Stimulated activated naive B cell treated with anti-CD40 and anti-IgM and Interleukin-4, amounts not matched to agents 10 μg/mL and 1 μg/mL and 100 μg/mL, for 72 hours (primary cell): ENCODE measurements around the gene EVI2B.
"Not testable (repeated sequence)": the region's sequence is repeated elsewhere in the genome, so short reads cannot be mapped to it uniquely, and the experiment has no call there.

Experiments used
- ATAC-seq, 2 donors: fragments of 150-1000 bp; cut with Tn5 transposase; replicated peaks; 2 replicates each; pipeline ENCODE4 v1.10.0; 2021; ENCODE audit warnings: moderate library complexity in 1 of 2
- DNase-seq: peaks from one replicate; pipeline ENCODE4 v3.0.0; 2021
- H3K27ac Mint-ChIP-seq: one replicate; pipeline ENCODE4 v1.8.0; 2022; ENCODE audit warnings: mild to moderate bottlenecking, mixed read lengths
- H3K27me3 Mint-ChIP-seq, 2 donors: one replicate each; pipeline ENCODE4 v1.8.0; 2022; ENCODE audit warnings: mixed read lengths in 2 of 2
- H3K36me3 Mint-ChIP-seq, 2 donors: one replicate each; pipeline ENCODE4 v1.8.0; 2022; ENCODE audit warnings: mixed read lengths in 2 of 2, mild to moderate bottlenecking in 1 of 2
- H3K4me1 Mint-ChIP-seq, 2 donors: one replicate each; pipeline ENCODE4 v1.8.0; 2022; ENCODE audit warnings: mixed read lengths in 2 of 2, mild to moderate bottlenecking in 1 of 2
- H3K4me3 Mint-ChIP-seq, 2 donors: one replicate each; pipeline ENCODE4 v1.8.0; 2022; ENCODE audit warnings: mild to moderate bottlenecking in 2 of 2, mixed read lengths in 2 of 2, moderate library complexity in 1 of 2
- H3K9me3 Mint-ChIP-seq, 2 donors: one replicate each; pipeline ENCODE4 v1.8.0; 2022; ENCODE audit warnings: mixed read lengths in 2 of 2, mild to moderate bottlenecking in 1 of 2

Gene EVI2B, protein sequence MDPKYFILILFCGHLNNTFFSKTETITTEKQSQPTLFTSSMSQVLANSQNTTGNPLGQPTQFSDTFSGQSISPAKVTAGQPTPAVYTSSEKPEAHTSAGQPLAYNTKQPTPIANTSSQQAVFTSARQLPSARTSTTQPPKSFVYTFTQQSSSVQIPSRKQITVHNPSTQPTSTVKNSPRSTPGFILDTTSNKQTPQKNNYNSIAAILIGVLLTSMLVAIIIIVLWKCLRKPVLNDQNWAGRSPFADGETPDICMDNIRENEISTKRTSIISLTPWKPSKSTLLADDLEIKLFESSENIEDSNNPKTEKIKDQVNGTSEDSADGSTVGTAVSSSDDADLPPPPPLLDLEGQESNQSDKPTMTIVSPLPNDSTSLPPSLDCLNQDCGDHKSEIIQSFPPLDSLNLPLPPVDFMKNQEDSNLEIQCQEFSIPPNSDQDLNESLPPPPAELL

DNA sequence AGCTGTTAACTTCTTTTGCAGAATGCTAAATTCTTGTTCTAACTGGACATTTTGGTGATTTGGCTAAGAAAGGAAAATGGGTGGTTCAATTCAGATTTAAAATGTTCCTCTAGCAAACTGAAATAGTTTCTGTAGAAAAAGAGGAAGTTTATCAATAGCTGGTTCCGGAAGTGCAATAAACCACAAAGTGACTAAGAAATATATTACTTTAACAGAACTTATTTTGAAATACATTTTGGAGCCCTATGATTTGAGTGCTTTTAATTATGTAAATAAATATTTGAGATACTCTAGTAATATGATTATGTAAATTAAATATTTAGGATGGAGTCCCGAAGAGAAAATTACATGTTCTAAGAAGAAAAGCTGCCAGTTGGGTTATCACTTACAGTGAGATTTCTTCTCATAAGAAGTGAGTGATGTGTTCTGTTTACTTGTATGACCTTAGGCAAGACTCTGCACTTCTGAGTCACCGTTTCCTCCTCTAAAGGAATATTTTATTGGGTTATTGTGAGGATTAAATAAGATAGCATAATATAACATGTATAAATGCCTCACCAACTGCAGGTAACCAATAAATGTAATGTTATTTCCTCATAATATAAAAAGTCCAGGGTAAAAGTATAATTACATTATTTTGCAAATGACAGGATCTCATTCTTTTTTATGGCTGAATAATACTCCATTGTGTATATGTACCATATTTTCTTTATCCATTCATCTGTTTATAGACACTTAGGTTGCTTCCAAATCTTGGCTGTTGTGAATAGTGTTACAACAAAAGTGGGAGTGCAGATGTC lies at the start of gene EVI2B:
EVI2B (minus strand) TSS at position 73 of the 800 bp plus-strand sequence. CDS start 8,445 bp downstream, outside the sequence.
- Mint-ChIP-seq H3K36me3 (peaks cover 22 to 30% of the 10 kb centered on the region in 2 donors), H3K4me1 (peaks cover 22 to 54% of the 10 kb centered on the region in 2 donors), H3K4me3 (peak within 1 kb of the TSS; percentile 76 to 89), H3K27ac (peak within 1 kb of the TSS; percentile 96), H3K27me3 (no peaks in the 10 kb centered on the region), H3K9me3 (peaks cover 0 to 3% of the 10 kb centered on the region in 2 donors)
- peak; percentile 57 for ATAC-seq
- DNase-seq: no peak

DNA sequence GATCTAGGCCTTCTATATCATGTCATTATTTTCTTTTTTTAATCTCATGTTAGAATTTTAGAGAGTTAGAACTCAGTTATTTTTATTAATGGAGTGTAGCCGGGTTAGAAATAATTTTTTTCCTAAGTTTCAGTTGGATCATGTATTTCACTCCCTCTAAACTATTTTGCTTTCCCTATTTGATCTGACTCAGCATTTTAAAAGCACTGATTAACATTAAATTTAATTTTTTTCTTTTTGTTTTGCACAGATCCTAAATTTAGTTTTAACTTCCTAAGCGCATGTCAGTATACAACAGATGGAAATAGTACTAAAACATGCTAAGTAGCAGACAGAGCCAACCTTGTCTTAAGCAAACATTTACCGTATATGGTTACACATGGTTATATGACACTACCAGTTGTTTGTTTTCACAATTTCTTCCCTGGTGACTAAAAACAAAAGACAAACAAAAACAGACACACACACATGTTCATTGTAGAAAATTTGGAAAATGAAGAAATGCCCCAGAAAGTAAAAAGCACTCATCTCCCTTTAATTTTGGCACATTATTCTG lies 44.1 kb upstream of the EVI2B start:
- H3K4me3 Mint-ChIP-seq: no peak overlapping the region
- ATAC-seq (no peak), DNase-seq (no peak)
- H3K36me3 Mint-ChIP-seq: peaks cover 32 to 49% of the 10 kb centered on the region in 2 donors
- H3K4me1 Mint-ChIP-seq: no peaks in the 10 kb centered on the region
- no peaks in the 10 kb centered on the region for H3K27me3 Mint-ChIP-seq
- no peak overlapping the region for H3K27ac Mint-ChIP-seq
- no peaks in the 10 kb centered on the region for H3K9me3 Mint-ChIP-seq

DNA sequence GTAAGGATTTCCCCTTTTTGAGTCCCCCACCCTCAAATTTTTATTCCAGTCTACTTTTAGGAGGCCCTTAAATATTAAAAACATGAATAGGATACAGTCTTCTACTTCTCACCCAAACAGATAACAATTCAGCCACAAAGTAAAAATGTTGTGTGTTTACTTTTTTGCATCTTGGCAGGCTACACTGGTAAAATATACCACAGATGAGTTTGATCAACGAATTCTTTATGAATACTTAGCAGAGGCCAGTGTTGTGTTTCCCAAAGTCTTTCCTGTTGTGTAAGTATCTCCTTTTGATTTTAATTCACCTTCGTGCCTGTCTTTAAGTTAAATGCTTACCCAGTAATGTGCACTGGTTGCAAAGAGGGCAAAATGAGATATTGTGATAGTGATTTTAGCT lies 43.2 kb upstream of the EVI2B start:
- no peaks in the 10 kb centered on the region for H3K27me3 Mint-ChIP-seq
- H3K27ac Mint-ChIP-seq: no peak overlapping the region
- no peaks in the 10 kb centered on the region for H3K4me1 Mint-ChIP-seq
- DNase-seq (no peak), ATAC-seq (no peak)
- peaks cover 32 to 46% of the 10 kb centered on the region in 2 donors for H3K36me3 Mint-ChIP-seq
- H3K4me3 Mint-ChIP-seq: no peak overlapping the region
- no peaks in the 10 kb centered on the region for H3K9me3 Mint-ChIP-seq

DNA sequence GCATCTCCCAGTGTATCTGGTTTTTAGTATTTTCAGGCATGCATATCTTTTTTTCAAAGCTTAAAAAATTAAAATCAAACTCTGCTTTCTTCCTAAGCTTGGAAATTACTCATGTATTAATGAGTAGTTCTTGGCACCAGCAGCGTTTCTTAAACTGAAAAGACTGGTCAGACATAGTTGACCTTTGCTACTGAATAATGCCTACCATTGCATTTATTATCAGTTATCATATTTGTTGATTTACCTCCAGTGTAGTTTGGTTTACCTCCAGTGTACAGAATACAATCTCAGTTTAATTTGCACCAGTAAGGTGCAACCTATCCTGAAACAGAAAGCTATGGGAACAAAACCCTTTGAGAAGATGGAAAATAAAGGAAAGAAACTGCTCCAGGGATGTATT lies 42.1 kb upstream of the EVI2B start:
- H3K27me3 Mint-ChIP-seq: no peaks in the 10 kb centered on the region
- no peak overlapping the region for H3K27ac Mint-ChIP-seq
- no peaks in the 10 kb centered on the region for H3K9me3 Mint-ChIP-seq
- H3K4me1 Mint-ChIP-seq: no peaks in the 10 kb centered on the region
- H3K36me3 Mint-ChIP-seq: peaks cover 29 to 46% of the 10 kb centered on the region in 2 donors
- no peak overlapping the region for H3K4me3 Mint-ChIP-seq
- ATAC-seq (no peak), DNase-seq (no peak)

GRCh38 chr17:31349454-31349853 lies 35.6 kb upstream of the EVI2B start:
- H3K4me1 Mint-ChIP-seq: no peaks in the 10 kb centered on the region
- H3K4me3 Mint-ChIP-seq: no peak overlapping the region
- ATAC-seq: no peak
- H3K27ac Mint-ChIP-seq: no peak overlapping the region
- H3K9me3 Mint-ChIP-seq: no peaks in the 10 kb centered on the region
- H3K27me3 Mint-ChIP-seq: no peaks in the 10 kb centered on the region
- H3K36me3 Mint-ChIP-seq: peaks cover 16 to 28% of the 10 kb centered on the region in 2 donors
- no peak for DNase-seq

GRCh38 chr17:31345191-31345747 lies 31.4 kb upstream of the EVI2B start:
- H3K27me3 Mint-ChIP-seq, H3K4me3 Mint-ChIP-seq, H3K9me3 Mint-ChIP-seq, H3K4me1 Mint-ChIP-seq, H3K27ac Mint-ChIP-seq, DNase-seq, ATAC-seq: not testable (repeated sequence)
- peaks cover 9 to 24% of the 10 kb centered on the region in 2 donors for H3K36me3 Mint-ChIP-seq

DNA sequence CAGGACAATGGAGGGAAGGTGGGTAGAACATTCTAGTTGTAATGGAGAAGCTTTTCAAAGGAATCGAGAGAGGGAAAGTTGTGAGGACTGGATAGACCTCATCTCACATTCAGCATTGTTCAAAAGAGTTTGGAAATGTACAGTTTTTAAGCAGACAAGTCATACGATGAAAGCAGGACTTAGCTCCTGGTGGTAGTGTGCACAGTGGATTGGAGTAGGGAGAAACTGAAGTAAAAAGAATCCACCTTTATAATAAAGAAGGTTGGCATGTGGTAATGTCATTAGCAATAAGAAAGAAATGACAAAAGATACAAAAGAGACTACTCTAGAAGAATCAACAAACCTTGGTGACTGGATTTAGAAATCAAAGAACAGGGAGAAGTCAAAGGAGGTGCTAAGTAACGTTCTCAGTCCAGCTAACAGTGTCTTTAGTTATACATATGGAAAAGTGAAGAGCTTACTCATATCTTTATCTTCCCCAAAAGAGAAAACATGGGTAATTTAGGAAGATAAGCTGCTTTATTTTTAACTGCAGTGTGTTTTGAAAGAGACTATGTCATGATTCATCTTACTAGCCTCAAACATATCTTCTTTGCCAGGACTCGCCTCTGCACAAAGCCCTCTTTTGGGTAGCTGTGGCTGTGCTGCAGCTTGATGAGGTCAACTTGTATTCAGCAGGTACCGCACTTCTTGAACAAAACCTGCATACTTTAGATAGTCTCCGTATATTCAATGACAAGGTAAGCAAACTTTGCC lies 26.2 kb upstream of the EVI2B start:
- Mint-ChIP-seq H3K36me3 (peaks cover 9 to 20% of the 10 kb centered on the region in 2 donors), H3K4me1 (no peaks in the 10 kb centered on the region), H3K27me3 (no peaks in the 10 kb centered on the region), H3K27ac (no peak overlapping the region), H3K9me3 (no peaks in the 10 kb centered on the region), H3K4me3 (no peak overlapping the region)
- ATAC-seq (no peak), DNase-seq (no peak)

DNA sequence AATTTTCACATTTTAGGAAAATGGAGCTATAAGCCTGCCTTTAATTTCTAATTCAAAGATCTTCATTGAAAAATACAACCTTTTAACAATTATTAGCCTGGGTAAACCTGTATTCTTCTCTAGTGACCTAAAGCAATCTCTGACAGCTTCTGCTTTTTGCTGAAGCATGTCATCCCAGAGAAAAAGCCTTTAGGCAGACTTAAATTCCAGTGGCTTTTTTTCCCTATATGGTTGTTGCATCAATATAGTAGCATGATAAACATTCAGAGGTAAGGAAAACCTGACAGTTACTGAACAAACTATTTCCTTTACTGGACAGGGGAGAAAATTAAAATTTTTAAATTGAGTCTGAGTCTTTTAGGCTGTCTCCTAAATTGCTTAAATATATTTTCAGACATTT lies 15.4 kb upstream of the EVI2B start:
- no peak for ATAC-seq
- no peaks in the 10 kb centered on the region for H3K9me3 Mint-ChIP-seq
- no peaks in the 10 kb centered on the region for H3K27me3 Mint-ChIP-seq
- H3K36me3 Mint-ChIP-seq: peaks cover 18 to 25% of the 10 kb centered on the region in 2 donors
- no peak overlapping the region for H3K4me3 Mint-ChIP-seq
- peaks cover 7 to 8% of the 10 kb centered on the region in 2 donors for H3K4me1 Mint-ChIP-seq
- no peak overlapping the region for H3K27ac Mint-ChIP-seq
- DNase-seq: no peak

DNA sequence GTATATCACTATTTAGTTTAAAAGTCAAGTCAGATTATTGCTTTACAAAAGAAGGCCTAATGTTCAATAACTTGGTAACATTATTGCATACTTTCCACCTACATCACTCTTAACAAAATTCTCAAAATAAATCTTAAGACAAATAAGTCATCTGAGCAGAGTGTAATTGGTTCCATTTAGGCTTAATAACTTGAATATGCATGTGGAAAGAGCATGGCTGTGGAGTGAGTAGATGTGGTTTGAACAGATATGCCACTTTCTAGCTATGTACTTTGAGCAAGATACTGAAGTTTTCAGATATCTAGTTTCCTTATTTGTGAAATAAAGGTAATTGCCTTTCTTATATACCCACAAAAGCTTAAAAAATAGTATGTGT lies 14.3 kb upstream of the EVI2B start:
- Mint-ChIP-seq H3K4me1 (peaks cover 10 to 15% of the 10 kb centered on the region in 2 donors), H3K27ac (no peak overlapping the region), H3K9me3 (no peaks in the 10 kb centered on the region), H3K36me3 (peaks cover 18 to 25% of the 10 kb centered on the region in 2 donors), H3K4me3 (no peak overlapping the region), H3K27me3 (no peaks in the 10 kb centered on the region)
- ATAC-seq (no peak), DNase-seq (no peak)

DNA sequence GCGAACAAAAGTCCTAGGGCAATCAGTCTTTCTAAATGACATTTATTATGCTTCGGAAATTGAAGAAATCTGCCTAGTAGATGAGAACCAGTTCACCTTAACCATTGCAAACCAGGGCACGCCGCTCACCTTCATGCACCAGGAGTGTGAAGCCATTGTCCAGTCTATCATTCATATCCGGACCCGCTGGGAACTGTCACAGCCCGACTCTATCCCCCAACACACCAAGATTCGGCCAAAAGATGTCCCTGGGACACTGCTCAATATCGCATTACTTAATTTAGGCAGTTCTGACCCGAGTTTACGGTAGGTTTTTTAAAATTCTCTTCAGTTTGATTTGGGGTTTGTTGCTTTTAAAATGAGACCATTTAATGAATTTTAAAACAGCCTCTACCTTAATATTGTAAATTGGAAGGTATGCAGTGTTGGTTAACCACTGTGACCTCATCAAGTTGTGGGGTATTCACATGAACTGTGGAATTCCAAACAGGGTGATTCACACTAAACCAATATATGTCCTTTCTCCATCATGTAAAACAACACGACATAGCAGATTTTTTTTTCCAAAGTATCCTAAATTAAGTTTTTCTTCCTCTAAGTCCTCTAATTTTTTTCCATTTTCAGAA lies 13.8 kb upstream of the EVI2B start:
- no peak for ATAC-seq
- H3K27me3 Mint-ChIP-seq: no peaks in the 10 kb centered on the region
- no peak overlapping the region for H3K4me3 Mint-ChIP-seq
- no peak for DNase-seq
- H3K27ac Mint-ChIP-seq: no peak overlapping the region
- H3K36me3 Mint-ChIP-seq: peaks cover 18 to 25% of the 10 kb centered on the region in 2 donors
- peaks cover 10 to 15% of the 10 kb centered on the region in 2 donors for H3K4me1 Mint-ChIP-seq
- no peaks in the 10 kb centered on the region for H3K9me3 Mint-ChIP-seq

DNA sequence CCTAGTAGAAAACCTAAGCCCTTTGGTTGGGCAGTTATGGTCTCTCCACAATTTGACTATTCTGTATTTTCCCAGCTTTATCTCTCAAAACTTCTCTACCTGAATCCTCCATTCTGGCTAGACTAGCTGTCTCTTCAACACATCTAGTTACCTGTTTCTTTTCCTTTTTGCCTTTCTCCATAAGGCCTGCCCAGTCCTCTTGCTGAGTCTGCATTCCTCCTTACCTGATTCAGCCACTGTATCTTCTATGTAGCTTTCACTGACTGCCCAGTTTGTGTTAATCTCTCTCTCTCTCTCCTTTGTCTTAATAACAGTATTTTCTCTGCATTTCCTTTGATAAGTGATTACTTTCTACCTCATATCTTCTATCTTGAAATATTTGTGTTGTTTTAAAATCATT lies 9.7 kb upstream of the EVI2B start:
- H3K4me1 Mint-ChIP-seq: peaks cover 12 to 26% of the 10 kb centered on the region in 2 donors
- no peaks in the 10 kb centered on the region for H3K27me3 Mint-ChIP-seq
- H3K4me3 Mint-ChIP-seq: no peak overlapping the region
- ATAC-seq (no peak), DNase-seq (no peak)
- H3K9me3 Mint-ChIP-seq: no peaks in the 10 kb centered on the region
- peaks cover 19 to 20% of the 10 kb centered on the region in 2 donors for H3K36me3 Mint-ChIP-seq
- peak overlapping the region; percentile 2 for H3K27ac Mint-ChIP-seq

GRCh38 chr17:31321966-31322365 lies 8.1 kb upstream of the EVI2B start:
- DNase-seq: no peak
- Mint-ChIP-seq H3K27me3 (no peaks in the 10 kb centered on the region), H3K4me3 (peak overlapping the region; percentile 78 to 82), H3K36me3 (peaks cover 20 to 25% of the 10 kb centered on the region in 2 donors), H3K27ac (peak overlapping the region; percentile 96), H3K9me3 (no peaks in the 10 kb centered on the region), H3K4me1 (peaks cover 14 to 29% of the 10 kb centered on the region in 2 donors)
- no peak for ATAC-seq

GRCh38 chr17:31321481-31321880 lies 7.6 kb upstream of the EVI2B start, which contains the start of gene EVI2A:
Gene EVI2A (minus strand): TSS chr17:31321622. CDS start chr17:31319013, 2,609 bp downstream.
- peak; percentile 84 to 87 for ATAC-seq
- DNase-seq: peak; percentile 71
- H3K4me1 Mint-ChIP-seq: peaks cover 14 to 29% of the 10 kb centered on the region in 2 donors
- peak within 1 kb of the TSS; percentile 96 for H3K27ac Mint-ChIP-seq
- H3K27me3 Mint-ChIP-seq: no peaks in the 10 kb centered on the region
- H3K9me3 Mint-ChIP-seq: no peaks in the 10 kb centered on the region
- H3K4me3 Mint-ChIP-seq: peak within 1 kb of the TSS; percentile 78 to 82
- peaks cover 19 to 23% of the 10 kb centered on the region in 2 donors for H3K36me3 Mint-ChIP-seq
